GM13977 (cell line): ENCODE measurements around the gene GPR150.

Experiments used
- DNase-seq: peaks from one replicate; pipeline ENCODE4 v3.0.0; 2012; ENCODE audit warnings: low spot score
- CTCF ChIP-seq: IDR thresholded peaks from 2 replicates; pipeline ENCODE4 v1.5.1; 2012; ENCODE audit warnings: mild to moderate bottlenecking, control low read depth; ENCODE audit not compliant: insufficient read depth; ENCODE audit errors: extremely low read depth, missing control alignments
- in situ Hi-C: fragments of 300-500 bp; cut with MboI; formaldehyde crosslinking; loops from one replicate; pipeline ENCODE4 v1.12.0; 2022; ENCODE audit warnings: low sequenced_read_pairs, low pct_unique_long_range_greater_than_20kb, mixed read lengths, inconsistent platforms; ENCODE audit not compliant: unreplicated experiment

Gene GPR150

GRCh38 chr5:95620870-95621838 is 1.3 kb downstream of the GPR150 start:
- no peak for TF ChIP-seq CTCF
- peak; percentile 58 for DNase-seq
- in situ Hi-C loops = no loop called here

GRCh38 chr5:95621839-95622629 is 2.1 kb downstream of the GPR150 start:
- in situ Hi-C loops = no loop called here
- DNase-seq = no peak
- no peak for TF ChIP-seq CTCF

GRCh38 chr5:95623706-95624105 is 3.8 kb downstream of the GPR150 start:
- DNase-seq = no peak
- no peak for TF ChIP-seq CTCF
- in situ Hi-C loops = no loop called here

GRCh38 chr5:95624368-95624767 is 4.5 kb downstream of the GPR150 start:
- no peak for DNase-seq
- TF ChIP-seq CTCF = no peak
- in situ Hi-C loops = no loop called here

GRCh38 chr5:95626701-95627100 is 6.8 kb downstream of the GPR150 start:
- no peak for DNase-seq
- in situ Hi-C loops = no loop called here
- TF ChIP-seq CTCF = no peak

GRCh38 chr5:95627971-95628810 is 8.3 kb downstream of the GPR150 start:
- in situ Hi-C loops = no loop called here
- no peak for DNase-seq
- TF ChIP-seq CTCF = no peak
